SKM-1 (cell line): Measurements from ENCODE around the gene FGD4.

Experiments used
- DNase-seq: peaks from one replicate; lab custom pipeline; 2025; ENCODE audit not compliant: unreplicated experiment; lab: John Stamatoyannopoulos, UW

Gene FGD4

GRCh38 chr12:32603071-32603470 is 203.7 kb downstream of the FGD4 start:
- DNase-seq, result no peak

GRCh38 chr12:32603858-32604257 is 204.5 kb downstream of the FGD4 start:
- DNase-seq, result no peak

- no peak for DNase-seq
Observed at GRCh38 chr12:32604565-32604964, 205.2 kb downstream of the FGD4 start.

GRCh38 chr12:32605326-32606095 is 206.2 kb downstream of the FGD4 start:
- no peak for DNase-seq

- DNase-seq, result no peak
Observed at GRCh38 chr12:32606443-32606842, 207.1 kb downstream of the FGD4 start.

- no peak for DNase-seq
Observed at GRCh38 chr12:32609966-32610365, 210.6 kb downstream of the FGD4 start.

- no peak for DNase-seq
Observed at GRCh38 chr12:32611986-32612385, 212.6 kb downstream of the FGD4 start.

- DNase-seq, result no peak
Observed at GRCh38 chr12:32612658-32613614, 213.6 kb downstream of the FGD4 start.

- no peak for DNase-seq
Observed at GRCh38 chr12:32615441-32615840, 216.1 kb downstream of the FGD4 start.

- no peak for DNase-seq
Observed at GRCh38 chr12:32617534-32617933, 218.2 kb downstream of the FGD4 start.

- no peak for DNase-seq
Observed at GRCh38 chr12:32618115-32618514, 218.8 kb downstream of the FGD4 start.

- DNase-seq, result no peak
Observed at GRCh38 chr12:32627976-32628375, 228.6 kb downstream of the FGD4 start.

GRCh38 chr12:32641287-32641901 is 242.0 kb downstream of the FGD4 start:
- DNase-seq, result no peak

- DNase-seq, result no peak
Observed at GRCh38 chr12:32644431-32644830, 245.1 kb downstream of the FGD4 start.

- DNase-seq, result no peak
Observed at GRCh38 chr12:32647275-32647674, 247.9 kb downstream of the FGD4 start.

- DNase-seq, result no peak
Observed at GRCh38 chr12:32650508-32650907, 251.2 kb downstream of the FGD4 start.

GRCh38 chr12:32651151-32651955 is 252.0 kb downstream of the FGD4 start:
- no peak for DNase-seq

GRCh38 chr12:32651956-32652210 is 252.5 kb downstream of the FGD4 start:
- DNase-seq, result no peak

- no peak for DNase-seq
Observed at GRCh38 chr12:32659908-32660440, 260.6 kb downstream of the FGD4 start.

- no peak for DNase-seq
Observed at GRCh38 chr12:32661706-32662105, 262.3 kb downstream of the FGD4 start.

GRCh38 chr12:32662665-32663064 is 263.3 kb downstream of the FGD4 start:
- DNase-seq, result no peak
